ENCODE measurements around the gene PGAP3.

Gene PGAP3

DNA sequence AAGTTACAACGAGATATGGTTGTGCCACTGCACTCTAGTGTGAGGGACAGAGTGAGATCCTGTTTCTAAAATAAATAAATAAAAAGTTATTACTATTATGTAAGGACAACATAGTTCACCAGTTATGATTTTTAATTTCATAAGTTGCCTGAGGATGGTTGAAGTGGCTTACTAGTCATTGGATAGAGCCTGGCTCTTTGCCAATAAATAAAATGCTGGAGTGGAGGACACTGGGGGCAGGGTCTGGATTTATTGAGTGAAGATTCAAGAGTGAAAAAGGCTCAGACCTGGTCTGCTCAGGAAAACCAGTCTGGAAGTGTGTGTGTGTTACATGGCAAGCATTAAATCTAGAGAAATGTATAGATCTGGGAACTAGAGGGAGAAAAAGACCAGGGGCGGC lies 48.8 kb downstream of the PGAP3 start:
- no peak for DNase-seq (ENCODE audit: low spot score)

DNA sequence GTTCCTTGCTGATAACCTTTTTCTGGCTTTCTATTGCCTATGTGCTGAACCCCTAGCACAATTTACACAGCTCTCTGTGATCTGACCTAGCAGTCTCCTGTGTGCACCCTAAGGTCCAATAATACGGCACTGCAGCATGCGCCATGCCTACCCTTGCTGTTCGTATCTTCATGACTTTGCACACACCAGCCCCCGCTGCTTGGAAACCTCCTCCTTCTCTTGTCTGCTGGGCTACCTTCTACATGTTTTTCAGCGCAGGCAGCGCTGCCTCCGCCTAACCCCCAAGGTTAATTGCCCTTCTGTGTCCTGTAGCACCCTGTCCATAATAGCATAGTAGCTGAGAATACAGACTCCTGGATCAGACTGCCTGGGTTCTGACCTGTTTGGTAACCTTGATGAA lies 49.5 kb downstream of the PGAP3 start:
- DNase-seq (ENCODE audit: low spot score) = no peak

DNA sequence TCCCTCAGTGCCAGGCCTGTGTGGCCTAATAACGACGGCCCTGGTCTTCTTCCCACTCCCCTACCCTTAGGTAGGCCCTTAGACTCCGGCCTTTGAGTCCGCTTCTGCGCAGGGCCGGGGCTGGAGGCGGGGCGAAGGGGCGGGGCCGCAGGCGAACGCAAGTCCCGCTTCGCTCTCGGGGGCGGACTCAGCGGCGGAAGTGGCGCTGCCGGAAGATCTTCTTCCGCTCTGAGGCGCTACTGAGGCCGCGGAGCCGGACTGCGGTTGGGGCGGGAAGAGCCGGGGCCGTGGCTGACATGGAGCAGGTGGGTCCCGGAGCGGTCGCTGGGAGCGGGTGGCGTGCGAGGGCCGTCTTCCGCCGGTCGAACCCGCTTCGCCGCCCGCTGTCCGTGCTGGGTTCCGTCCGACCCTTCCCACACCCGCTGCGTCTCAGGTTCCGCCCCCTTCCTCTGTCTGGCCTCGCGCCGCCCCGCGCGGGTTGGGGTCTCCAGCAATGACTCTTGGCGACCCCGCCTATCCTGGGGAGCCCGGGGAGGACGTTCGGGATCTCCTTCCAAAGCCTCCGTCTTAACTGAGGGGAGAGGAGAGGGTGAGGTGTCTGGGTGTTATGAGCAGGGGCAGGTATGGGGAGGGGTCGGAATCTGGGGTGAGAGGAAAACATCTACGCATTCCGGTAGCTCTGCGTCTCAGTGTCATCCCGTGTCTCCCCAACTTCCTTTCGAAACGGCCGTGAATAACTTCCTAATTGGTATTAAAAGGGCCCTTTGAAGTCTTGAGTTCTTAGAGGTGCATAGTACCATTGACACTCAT lies 50.7 kb downstream of the PGAP3 start, which contains the start of gene STARD3:
TSS of gene STARD3 (plus strand) at position 218 of the 810 bp plus-strand sequence. CDS start 16,388 bp downstream, outside the sequence.
- peak; percentile 91 for DNase-seq (ENCODE audit: low spot score)

- no peak for DNase-seq (ENCODE audit: low spot score)
These were observed 51.3 kb downstream of the PGAP3 start for GRCh38 chr17:39636587-39636926.

DNA sequence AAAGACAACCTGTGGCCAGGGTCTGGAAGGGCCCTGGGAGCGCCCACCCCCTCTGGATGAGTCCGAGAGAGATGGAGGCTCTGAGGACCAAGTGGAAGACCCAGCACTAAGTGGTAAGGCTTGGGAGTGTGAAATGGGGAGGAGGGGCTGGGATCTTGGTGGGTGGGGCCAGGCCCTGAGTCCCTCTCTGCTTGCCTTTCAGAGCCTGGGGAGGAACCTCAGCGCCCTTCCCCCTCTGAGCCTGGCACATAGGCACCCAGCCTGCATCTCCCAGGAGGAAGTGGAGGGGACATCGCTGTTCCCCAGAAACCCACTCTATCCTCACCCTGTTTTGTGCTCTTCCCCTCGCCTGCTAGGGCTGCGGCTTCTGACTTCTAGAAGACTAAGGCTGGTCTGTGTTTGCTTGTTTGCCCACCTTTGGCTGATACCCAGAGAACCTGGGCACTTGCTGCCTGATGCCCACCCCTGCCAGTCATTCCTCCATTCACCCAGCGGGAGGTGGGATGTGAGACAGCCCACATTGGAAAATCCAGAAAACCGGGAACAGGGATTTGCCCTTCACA lies 52.2 kb downstream of the PGAP3 start:
- DNase-seq (ENCODE audit: low spot score) = no peak

- peak; percentile 67 for DNase-seq (ENCODE audit: low spot score)
These were observed 53.4 kb downstream of the PGAP3 start for GRCh38 chr17:39634384-39634871.

DNA sequence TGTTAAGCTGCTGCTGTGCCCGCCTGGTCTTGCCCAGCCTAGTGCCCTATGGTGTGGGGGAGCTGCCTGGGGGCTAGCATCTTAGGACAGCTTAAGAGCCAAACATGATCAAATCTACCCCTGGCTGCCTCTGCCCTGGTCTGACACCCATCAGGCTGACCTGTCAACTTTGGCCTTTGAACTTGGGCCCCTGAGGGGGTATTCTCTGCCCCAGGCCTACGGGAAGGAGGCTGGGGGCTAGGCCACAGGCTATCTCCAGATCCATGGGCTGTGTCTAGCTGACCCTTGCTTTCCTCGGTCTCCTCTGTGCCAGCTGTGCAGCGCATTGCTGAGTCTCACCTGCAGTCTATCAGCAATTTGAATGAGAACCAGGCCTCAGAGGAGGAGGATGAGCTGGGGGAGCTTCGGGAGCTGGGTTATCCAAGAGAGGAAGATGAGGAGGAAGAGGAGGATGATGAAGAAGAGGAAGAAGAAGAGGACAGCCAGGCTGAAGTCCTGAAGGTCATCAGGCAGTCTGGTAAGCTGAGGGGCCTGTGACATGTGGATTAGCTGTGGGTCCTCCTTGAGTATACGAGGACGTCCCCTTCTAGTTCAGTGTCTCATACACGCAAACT lies 54.2 kb downstream of the PGAP3 start:
- no peak for DNase-seq (ENCODE audit: low spot score)

GRCh38 chr17:39632153-39632941 lies 55.5 kb downstream of the PGAP3 start:
- DNase-seq (ENCODE audit: low spot score) = no peak

GRCh38 chr17:39631403-39631802 lies 56.5 kb downstream of the PGAP3 start:
- DNase-seq (ENCODE audit: low spot score) = no peak

- DNase-seq (ENCODE audit: low spot score) = no peak
These were observed 58.0 kb downstream of the PGAP3 start for GRCh38 chr17:39629898-39630297.

GRCh38 chr17:39629494-39629880 lies 58.4 kb downstream of the PGAP3 start:
- no peak for DNase-seq (ENCODE audit: low spot score)

DNA sequence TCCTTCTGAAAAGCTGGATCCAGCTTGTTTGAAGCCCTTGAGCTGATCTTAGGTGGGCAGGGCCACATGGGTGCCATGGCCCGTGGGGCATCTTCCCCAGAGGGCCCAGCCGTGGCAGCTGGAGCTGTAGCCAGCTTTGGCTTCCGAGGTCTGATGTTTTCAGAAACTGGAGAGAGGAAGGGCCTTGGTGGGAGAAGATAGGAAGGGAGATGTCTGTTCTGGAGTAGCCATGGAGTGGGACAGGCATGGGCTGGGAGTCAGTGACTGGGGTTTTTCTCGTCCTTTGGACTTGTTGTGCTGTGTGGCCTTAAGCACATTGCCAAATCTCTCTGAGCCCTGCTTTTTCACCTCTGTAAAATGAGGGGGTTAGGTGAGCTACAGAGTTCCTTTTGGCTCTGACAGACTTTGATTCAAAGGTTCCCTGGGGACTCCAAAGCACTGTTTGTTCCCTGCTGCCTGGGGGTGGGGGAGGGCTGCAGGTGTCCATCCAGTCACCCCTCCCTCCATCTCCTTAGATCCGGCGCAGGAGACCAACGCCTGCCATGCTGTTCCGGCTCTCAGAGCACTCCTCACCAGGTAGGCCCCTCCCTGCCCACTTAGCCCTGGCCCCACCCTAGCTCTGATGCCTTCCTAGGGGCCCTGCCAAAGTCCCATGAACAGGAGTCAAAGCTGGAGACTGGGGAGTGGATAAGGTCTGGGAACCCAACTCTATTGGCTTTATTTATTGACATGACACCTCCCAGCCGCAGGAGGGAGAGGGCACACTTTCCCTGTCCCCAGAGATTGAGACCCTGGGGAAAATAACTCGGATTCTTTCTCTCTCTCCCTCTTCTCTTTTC lies 59.0 kb downstream of the PGAP3 start:
- DNase-seq (ENCODE audit: low spot score) = no peak

- DNase-seq (ENCODE audit: low spot score) = no peak
These were observed 59.9 kb downstream of the PGAP3 start for GRCh38 chr17:39627712-39628516.

- DNase-seq (ENCODE audit: low spot score) = no peak
These were observed 60.7 kb downstream of the PGAP3 start for GRCh38 chr17:39627047-39627711.

DNA sequence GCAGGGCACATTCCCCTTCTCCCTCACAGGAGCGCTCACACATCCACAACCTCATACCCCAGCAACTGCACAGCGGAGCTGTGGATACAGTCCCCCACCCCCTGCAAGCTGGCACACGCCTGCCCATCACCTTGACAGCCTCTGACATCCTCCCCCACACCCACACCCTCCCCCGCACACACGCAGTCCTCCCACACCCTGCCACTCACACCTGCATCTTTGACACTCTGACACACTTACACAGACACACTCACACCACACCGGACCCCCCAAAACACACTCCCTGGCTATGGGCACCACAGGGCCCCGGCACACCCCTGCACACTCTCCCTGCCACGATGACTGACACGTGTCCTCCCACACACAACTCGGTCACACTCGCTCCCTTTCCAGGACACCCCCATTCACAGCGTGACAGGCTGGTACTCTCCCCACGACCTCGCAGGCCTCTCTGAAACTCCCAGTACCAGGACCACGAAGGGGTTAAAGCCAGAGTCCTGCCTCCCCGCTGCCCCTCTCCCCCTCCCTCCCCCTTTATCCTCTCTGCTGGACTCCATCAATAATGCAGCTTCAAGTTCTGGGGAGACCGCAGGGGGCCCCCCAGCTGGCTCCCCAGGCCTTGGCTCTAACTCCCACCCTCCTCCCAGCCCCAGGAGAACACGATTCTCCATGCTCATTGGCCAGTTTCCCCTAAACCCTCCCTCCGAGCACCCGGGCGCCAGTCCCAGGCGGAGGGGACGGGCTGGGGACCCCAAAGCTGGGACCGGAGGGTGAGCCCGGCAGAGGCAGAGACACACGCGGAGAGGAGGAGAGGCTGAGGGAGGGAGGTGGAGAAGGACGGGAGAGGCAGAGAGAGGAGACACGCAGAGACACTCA lies 61.4 kb downstream of the PGAP3 start, which contains the start of gene PPP1R1B:
TSS of gene PPP1R1B (plus strand) at position 782 of the 876 bp plus-strand sequence. CDS start 441 bp downstream, outside the sequence.
- no peak for DNase-seq (ENCODE audit: low spot score)

DNA sequence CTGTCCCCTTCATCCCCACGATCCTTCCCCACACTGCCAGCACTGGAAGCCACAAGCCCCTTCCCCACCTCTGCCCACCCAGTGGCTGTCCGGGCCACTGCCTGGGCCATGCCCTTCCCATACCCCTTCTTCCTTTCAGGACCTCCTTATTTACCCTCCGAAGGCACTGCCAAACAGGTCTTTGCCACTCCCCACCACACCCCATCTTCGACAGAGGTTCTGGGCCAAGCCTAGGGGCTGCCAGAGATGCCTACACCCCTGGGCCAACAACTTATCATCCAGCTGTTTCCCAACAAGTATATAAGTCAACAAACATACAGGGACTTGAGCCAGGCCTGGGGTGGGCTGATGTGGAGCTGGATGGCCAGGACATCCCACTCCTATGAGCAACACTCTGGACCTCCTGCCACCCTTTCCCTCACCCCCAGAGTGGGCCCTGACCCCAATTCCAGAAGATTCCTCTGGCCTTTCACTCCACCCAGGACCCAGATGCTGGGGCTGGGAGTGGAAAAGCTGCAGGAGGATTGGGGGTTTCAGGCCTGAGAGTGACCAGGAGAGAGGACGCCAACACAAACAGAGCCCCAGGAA lies 62.6 kb downstream of the PGAP3 start:
- no peak for DNase-seq (ENCODE audit: low spot score)

DNA sequence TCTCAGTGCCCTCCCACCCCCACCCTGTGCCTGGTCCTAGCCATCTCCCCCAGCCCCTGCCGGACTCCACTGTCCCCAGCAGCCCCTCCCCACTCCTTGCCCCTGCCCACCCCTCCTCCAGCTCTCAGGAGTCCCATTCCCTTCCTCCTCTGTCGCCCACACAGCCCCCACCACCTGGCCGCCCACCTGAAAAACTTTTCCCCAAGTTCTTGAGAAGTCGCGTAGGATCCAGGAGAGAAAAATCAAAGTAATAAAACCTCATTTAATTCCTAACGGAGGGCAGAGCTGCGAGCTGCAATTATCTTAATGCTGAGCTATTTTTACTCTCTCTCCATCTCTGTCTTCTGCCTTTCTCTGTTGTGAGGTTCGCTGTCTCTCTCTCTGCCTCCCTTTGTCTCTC lies 63.5 kb downstream of the PGAP3 start:
- no peak for DNase-seq (ENCODE audit: low spot score)

GRCh38 chr17:39623356-39623950 lies 64.4 kb downstream of the PGAP3 start:
- DNase-seq (ENCODE audit: low spot score) = peak; percentile 89
